Ovary (tissue), 3 donors: ENCODE results near the gene ISCU.

Experiments
- CTCF ChIP-seq, 3 donors: fragments of 450-650 bp in 2 of 3; fragments of 200-600 bp in 1 of 3; IDR thresholded peaks; one replicate each; pipeline versions ENCODE4 v1.5.1 to v1.8.0; 2016 to 2022; ENCODE audit warnings: antibody characterized with exemption in 3 of 3, mild to moderate bottlenecking in 1 of 3
- EP300 ChIP-seq: sonication (generic); formaldehyde crosslinking; IDR thresholded peaks from one replicate; pipeline ENCODE4 v1.6.1; 2017; ENCODE audit warnings: antibody characterized with exemption
- POLR2A ChIP-seq: fragments of 450-650 bp; IDR thresholded peaks from one replicate; pipeline ENCODE4 v1.6.1; 2017; ENCODE audit warnings: antibody characterized with exemption, mild to moderate bottlenecking, moderate library complexity
- donor health status: DM: no; HTN: no; CAD: no.

GRCh38 chr12:108516511-108517275 is 45.7 kb upstream of the ISCU start:
- no peak for TF ChIP-seq CTCF (IDR thresholded peaks at IDR 0.05)
- no peak for TF ChIP-seq EP300
- TF ChIP-seq POLR2A, result no peak
